ENCODE results near the gene NPDC1. TPM values are rescaled to one million over a fixed set of nuclear protein-coding genes. Genes with fewer than 3 reads are reported as not detected.

The NPDC1 gene
- total RNA-seq, 1 experiment from 2014 or later = 89.8 TPM

DNA sequence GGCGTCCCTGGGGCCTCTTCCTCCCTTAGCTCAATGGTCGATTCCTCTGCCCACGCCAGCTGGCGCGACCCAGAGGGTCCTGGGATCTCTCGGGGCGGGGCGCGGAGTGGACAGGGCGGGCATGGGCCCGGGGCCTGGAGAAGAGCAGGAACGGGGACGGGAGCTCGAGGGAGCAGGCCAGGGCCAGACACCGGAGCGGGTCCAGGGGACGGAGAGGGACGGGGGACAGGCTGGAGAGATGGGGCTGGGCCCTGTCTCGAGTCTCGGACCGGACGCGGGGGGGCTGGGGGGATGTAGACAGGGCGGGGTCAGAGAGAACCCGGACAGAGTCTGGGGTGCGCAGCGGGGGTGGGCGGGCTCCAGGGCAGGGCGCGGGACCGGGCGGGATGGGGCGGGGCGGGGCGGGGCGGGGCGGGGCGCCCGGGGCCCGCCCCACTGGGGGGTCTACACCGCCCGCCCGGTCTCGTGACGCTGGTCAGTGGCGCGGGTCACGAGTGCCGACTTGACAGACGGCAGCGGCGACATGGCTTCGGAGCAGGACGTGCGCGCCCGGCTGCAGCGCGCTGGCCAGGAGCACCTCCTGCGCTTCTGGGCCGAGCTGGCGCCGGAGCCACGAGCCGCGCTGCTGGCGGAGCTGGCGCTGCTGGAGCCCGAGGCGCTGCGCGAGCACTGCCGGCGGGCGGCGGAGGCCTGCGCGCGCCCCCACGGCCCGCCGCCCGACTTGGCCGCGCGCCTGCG, 31.2 kb upstream of the NPDC1 start, which contains the start of gene UAP1L1:
Gene UAP1L1 (plus strand): TSS at position 508 of the 738 bp plus-strand sequence. CDS start 16 bp downstream, at position 524.
- H2AFZ ChIP-seq = peak within 1 kb of the TSS; percentile 79; the same call in 1 of the 2 replicates
- DNase-seq = peak; percentile 31 to 55
- no peaks in the 10 kb centered on the region for H3K4me1 ChIP-seq (replicated peaks; ENCODE audit: insufficient read depth)
- H3K79me2 ChIP-seq (ENCODE audit: low read depth) = no peaks in the 10 kb centered on the region
- POLR2A ChIA-PET (ENCODE audit: unreplicated experiment) = interaction anchor here (0.6 kb wide), 1 partner anchor 31 kb away, joined by 4 read pairs; no protein-coding TSS in a partner anchor
- no peaks in the 10 kb centered on the region for H3K9me3 ChIP-seq (ENCODE audit: insufficient read depth, low read depth)
- TF ChIP-seq, protein P1, sequence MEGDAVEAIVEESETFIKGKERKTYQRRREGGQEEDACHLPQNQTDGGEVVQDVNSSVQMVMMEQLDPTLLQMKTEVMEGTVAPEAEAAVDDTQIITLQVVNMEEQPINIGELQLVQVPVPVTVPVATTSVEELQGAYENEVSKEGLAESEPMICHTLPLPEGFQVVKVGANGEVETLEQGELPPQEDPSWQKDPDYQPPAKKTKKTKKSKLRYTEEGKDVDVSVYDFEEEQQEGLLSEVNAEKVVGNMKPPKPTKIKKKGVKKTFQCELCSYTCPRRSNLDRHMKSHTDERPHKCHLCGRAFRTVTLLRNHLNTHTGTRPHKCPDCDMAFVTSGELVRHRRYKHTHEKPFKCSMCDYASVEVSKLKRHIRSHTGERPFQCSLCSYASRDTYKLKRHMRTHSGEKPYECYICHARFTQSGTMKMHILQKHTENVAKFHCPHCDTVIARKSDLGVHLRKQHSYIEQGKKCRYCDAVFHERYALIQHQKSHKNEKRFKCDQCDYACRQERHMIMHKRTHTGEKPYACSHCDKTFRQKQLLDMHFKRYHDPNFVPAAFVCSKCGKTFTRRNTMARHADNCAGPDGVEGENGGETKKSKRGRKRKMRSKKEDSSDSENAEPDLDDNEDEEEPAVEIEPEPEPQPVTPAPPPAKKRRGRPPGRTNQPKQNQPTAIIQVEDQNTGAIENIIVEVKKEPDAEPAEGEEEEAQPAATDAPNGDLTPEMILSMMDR (conservative IDR thresholded peaks at IDR 0.05) = no peak
- no peak for TF ChIP-seq EZH2 (IDR thresholded peaks at IDR 0.05; ENCODE audit: low read depth)
- CTCF ChIA-PET = interaction anchor here (0.6 kb wide), 1 partner anchor 47 kb away, joined by 3 read pairs; no protein-coding TSS in a partner anchor
- H3F3A ChIP-seq (ENCODE audit: insufficient read depth, low read depth) = peaks cover 19% of the 10 kb centered on the region
- H3K4me2 ChIP-seq = peak within 1 kb of the TSS; percentile 86
- peak within 1 kb of the TSS; percentile 66 for H3K4me3 ChIP-seq
- no peaks in the 10 kb centered on the region for H3K27me3 ChIP-seq (ENCODE audit: insufficient read depth, low read depth)
- H3K9me2 ChIP-seq (ENCODE audit: insufficient read depth) = no peaks in the 10 kb centered on the region
- H3K27ac ChIP-seq = no peak within 1 kb of the TSS
- no peaks in the 10 kb centered on the region for H3K36me3 ChIP-seq (ENCODE audit: low read depth)
- H4K20me1 ChIP-seq (ENCODE audit: insufficient read depth) = no peaks in the 10 kb centered on the region
- no TSS peak for BruUV-seq (replicated peaks)
- intact Hi-C loops (cut with micrococcal nuclease; ENCODE audit: unreplicated experiment) = no loop called here

DNA sequence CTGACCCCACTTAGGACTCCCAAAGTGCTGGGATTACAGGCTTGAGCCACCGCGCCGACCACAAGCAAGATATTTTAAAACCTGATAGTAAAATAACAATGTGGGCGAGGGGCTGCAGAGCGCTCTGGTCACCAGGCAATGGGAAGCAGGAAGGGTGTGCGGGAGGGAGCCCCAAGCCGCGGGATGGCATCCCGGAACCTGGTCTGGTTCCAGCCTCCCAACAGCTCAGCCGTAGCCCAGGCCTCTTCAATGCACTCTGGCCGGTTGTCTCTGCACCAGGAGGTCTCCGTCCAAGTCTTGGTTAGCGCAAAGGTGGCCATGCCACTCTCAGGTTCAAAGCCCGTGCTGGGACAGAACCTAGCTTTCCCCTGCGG, 30.6 kb upstream of the NPDC1 start:
- no peaks in the 10 kb centered on the region for H3K9me3 ChIP-seq (ENCODE audit: insufficient read depth, low read depth)
- CTCF ChIA-PET = interaction anchor here (0.6 kb wide), 1 partner anchor 9 kb away, joined by 5 read pairs; no protein-coding TSS in a partner anchor
- no peak overlapping the region for H3K27ac ChIP-seq
- H3K4me2 ChIP-seq = peak overlapping the region; percentile 51; the same call in 1 of the 2 replicates
- no peak for TF ChIP-seq EZH2 (IDR thresholded peaks at IDR 0.05; ENCODE audit: low read depth)
- TF ChIP-seq, protein P1 (conservative IDR thresholded peaks at IDR 0.05) = no peak
- H3K9me2 ChIP-seq (ENCODE audit: insufficient read depth) = no peaks in the 10 kb centered on the region
- BruUV-seq (replicated peaks) = no TSS peak
- H3K4me3 ChIP-seq = no peak overlapping the region
- peaks cover 19% of the 10 kb centered on the region for H3F3A ChIP-seq (ENCODE audit: insufficient read depth, low read depth)
- POLR2A ChIA-PET (ENCODE audit: unreplicated experiment) = no interaction called here
- no peaks in the 10 kb centered on the region for H3K27me3 ChIP-seq (ENCODE audit: insufficient read depth, low read depth)
- no peaks in the 10 kb centered on the region for H3K79me2 ChIP-seq (ENCODE audit: low read depth)
- H3K4me1 ChIP-seq (replicated peaks; ENCODE audit: insufficient read depth) = no peaks in the 10 kb centered on the region
- no peak for DNase-seq
- H4K20me1 ChIP-seq (ENCODE audit: insufficient read depth) = no peaks in the 10 kb centered on the region
- H2AFZ ChIP-seq = no peak overlapping the region
- intact Hi-C loops (cut with micrococcal nuclease; ENCODE audit: unreplicated experiment) = no loop called here
- no peaks in the 10 kb centered on the region for H3K36me3 ChIP-seq (ENCODE audit: low read depth)

DNA sequence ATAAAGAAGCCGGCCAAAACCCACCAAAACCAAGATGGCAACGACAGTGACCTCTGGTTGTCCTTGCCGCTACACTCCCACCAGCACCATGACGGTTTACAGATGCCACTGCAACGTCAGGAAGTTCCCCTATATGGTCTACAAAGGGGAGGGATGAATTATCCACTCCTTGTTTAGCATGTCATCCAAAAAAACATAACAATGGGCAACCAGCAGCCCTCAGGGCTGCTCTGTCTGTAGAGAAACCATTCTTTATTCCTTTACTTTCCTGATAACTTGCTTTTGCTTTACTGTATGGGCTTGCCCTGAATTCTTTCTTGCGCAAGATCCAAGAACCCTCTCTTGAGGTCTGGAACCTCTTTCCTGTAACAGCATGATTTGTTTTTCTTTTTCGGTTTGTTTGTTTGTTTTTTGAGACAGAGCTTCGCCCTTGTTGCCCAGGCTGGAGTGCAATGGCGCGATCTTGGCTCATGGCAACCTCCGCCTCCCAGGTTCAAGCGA, 29.3 kb upstream of the NPDC1 start:
- CTCF ChIA-PET = no interaction called here
- TF ChIP-seq EZH2 (IDR thresholded peaks at IDR 0.05; ENCODE audit: low read depth) = no peak
- TF ChIP-seq, protein P1 (conservative IDR thresholded peaks at IDR 0.05) = no peak
- intact Hi-C loops (cut with micrococcal nuclease; ENCODE audit: unreplicated experiment) = no loop called here
- no peaks in the 10 kb centered on the region for H3K36me3 ChIP-seq (ENCODE audit: low read depth)
- H3K4me2 ChIP-seq = no peak overlapping the region
- H3K4me3 ChIP-seq = no peak overlapping the region
- H2AFZ ChIP-seq = no peak overlapping the region
- H3K4me1 ChIP-seq (replicated peaks; ENCODE audit: insufficient read depth) = peaks cover 6% of the 10 kb centered on the region
- H3K27ac ChIP-seq = no peak overlapping the region
- DNase-seq = peak in 1 of 2 experiments; percentile 18
- peaks cover 25% of the 10 kb centered on the region for H3F3A ChIP-seq (ENCODE audit: insufficient read depth, low read depth)
- H3K27me3 ChIP-seq (ENCODE audit: insufficient read depth, low read depth) = no peaks in the 10 kb centered on the region
- no peaks in the 10 kb centered on the region for H3K79me2 ChIP-seq (ENCODE audit: low read depth)
- H4K20me1 ChIP-seq (ENCODE audit: insufficient read depth) = no peaks in the 10 kb centered on the region
- no peaks in the 10 kb centered on the region for H3K9me3 ChIP-seq (ENCODE audit: insufficient read depth, low read depth)
- H3K9me2 ChIP-seq (ENCODE audit: insufficient read depth) = no peaks in the 10 kb centered on the region
- no TSS peak for BruUV-seq (replicated peaks)
- POLR2A ChIA-PET (ENCODE audit: unreplicated experiment) = no interaction called here
